ENCODE data around the gene RPP38.

The RPP38 gene
- 12.2 reads per million, percentile 36 among the genes with 10 or more reads in this experiment for total RNA-seq

- peak; percentile 93 for DNase-seq
Observed at GRCh38 chr10:15097011-15097812, at the start of gene RPP38. Gene RPP38, plus strand, starts transcription at chr10:15097355. Its CDS starts 5,960 bp downstream, at chr10:15103315.

- no peak for DNase-seq
Observed at GRCh38 chr10:15049533-15049932, 47.6 kb upstream of the RPP38 start.

- no peak for DNase-seq
Observed at GRCh38 chr10:15052121-15052520, 45.0 kb upstream of the RPP38 start.

GRCh38 chr10:15053061-15053460 lies 44.1 kb upstream of the RPP38 start:
- DNase-seq = no peak

DNA sequence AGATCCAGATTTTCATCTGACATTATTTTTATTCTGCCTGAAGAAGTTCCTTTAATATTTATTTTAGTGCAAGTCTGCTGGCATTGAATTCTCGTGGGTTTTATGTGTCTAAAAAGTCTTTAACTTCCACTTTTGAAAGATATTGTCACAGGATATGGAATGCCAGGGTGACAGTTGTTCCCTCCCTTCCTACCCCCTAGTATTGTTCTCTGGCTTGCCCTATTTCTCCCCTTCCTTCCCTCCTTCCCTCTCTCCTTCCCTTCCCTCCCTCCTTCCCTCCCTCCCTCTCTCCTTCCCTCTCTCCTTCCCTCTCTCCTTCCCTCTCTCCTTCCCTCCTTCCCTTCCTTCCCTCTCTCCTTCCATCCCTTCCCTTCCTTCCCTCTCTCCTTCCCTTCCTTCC lies 38.5 kb upstream of the RPP38 start:
- DNase-seq = no peak

- DNase-seq = no peak
Observed at GRCh38 chr10:15059914-15060313, 37.2 kb upstream of the RPP38 start.

DNA sequence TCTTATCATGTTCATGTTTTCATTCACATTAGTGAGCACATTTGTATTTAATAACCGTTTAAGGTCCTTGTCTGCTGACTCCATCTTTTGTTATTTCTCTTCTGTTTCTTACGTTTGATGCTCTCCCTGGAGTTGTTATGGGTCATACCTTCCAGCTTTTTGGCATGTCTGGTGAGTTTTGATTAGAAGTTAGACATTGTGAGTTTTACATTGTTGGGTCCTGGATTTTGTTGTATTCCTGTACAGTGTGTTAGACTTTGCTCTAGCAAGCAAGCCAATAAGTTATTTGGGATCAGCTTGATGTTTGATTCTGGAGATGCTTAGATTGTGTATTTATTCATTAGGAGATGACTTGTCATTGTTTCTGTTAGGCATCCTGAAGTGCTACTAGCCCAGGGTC lies 36.5 kb upstream of the RPP38 start:
- DNase-seq = no peak

DNA sequence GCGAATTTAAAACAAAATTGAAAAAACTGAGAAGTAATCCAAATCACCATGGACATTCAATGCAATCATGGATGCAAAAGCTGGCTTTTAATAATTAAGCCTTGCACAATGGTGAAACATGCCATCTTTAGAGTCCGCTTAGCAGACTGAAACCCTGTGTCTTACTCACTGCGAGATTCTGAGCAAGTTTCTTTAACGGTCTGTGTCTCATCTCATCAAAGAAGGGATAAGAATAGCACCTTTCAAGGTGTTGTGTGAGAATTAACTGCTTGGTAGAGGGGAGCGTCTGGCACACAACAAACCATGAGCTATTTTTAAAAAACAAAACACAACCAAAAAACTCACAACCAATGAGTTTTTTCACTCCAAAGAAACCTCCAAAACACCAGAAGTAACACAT lies 30.0 kb upstream of the RPP38 start:
- no peak for DNase-seq

- no peak for DNase-seq
Observed at GRCh38 chr10:15068802-15069201, 28.4 kb upstream of the RPP38 start.

DNA sequence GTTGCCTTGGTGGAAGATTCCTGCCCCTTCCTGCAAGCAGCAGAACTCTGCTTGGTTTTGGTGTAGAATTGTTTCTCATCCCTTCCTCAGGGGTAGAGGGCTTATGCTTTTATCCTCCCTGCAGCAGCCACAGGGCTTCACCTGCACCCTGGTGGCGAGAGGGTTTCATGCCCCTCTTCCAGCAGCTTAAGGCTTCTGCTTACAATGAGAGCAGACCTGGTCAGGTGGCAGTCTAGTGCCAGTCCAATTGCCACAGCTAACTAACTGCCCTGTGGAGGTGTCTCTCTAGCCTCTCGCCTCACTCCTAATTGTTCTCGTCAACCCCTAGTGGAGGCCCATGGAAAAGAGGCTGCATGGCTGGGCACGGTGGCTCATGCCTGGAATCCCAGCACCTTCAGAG lies 27.9 kb upstream of the RPP38 start:
- no peak for DNase-seq

DNA sequence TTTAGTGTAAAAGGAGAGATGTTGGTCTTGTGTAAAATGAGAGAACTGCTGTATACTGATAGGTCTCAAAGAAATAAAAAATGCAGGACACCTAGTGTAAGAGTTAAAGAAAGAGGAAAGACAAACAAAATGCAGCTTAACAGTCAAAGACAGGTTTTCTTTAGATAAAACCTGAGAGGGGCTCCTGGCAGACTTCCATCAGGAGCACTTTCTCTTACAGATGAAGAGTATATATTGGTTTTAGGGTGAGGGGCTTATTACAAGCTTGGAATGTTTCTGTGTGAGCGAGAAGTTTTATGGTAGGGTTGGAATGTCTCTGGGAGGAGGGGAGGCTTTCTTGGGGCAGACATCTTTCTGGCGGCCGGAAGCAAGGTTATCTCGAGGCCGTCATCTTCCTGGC lies 24.8 kb upstream of the RPP38 start:
- no peak for DNase-seq

GRCh38 chr10:15075421-15075820 lies 21.7 kb upstream of the RPP38 start:
- DNase-seq = no peak

- DNase-seq = no peak
Observed at GRCh38 chr10:15083674-15084501, 13.3 kb upstream of the RPP38 start.

DNA sequence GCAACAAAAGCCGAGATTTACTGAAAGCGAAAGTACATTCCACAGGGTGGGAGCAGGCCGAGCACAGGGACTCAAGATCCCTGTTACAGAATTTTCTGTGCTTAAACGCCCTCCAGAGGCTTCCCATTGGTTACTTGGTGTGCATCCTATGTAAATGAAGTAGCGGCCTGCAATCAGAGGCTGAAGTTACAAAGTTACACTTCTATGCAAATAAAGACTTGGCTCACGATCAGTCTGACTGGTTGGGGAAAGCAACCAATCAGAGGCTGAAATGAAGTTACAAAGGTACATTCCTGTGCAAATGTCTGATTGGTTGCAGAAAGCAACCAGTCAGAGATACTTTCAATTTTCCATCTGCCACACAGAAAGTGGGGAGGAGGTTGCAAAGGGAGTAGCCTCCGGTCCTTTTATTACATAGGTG lies 12.6 kb upstream of the RPP38 start:
- no peak for DNase-seq

DNA sequence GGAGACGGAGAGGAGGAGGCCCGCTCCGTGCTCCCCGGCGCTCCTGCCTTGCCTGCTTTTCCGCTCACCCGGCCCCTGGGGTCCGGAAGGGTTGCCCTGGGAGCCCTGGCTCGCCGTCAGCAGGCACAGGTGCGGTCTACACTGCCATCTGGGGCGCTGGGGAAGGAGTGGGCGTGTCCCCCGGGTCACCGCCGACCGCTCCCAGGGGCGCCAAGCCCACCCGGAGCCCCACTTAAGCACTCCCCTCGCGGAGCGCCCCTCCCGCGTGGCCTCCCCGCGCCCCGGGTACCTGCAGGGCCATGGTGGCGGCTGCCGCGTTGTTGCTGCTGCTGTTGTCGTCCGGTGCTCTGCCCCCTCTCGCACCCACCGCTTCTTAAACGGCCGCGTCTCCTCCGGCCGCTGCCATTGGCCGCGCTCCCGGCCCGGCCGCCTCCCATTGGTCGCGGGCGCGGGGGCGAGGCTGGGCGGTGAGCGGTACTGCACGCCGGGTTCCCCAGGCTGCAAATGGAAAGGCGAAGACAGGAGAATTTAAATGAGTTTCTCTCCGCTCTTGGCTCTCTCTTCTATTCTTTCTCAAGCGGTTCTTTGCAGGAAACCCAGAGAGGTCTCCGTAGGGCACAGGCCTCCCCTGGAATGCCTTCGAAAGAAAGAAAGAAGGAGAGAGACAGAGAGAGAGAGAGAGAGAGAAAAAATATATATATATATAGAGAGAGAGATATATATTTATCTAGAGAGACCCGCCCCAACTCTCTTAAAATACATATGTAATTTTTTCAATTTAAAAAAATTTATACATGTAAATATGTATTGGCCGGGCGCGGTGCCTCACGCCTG lies 8.5 kb upstream of the RPP38 start, which contains the start of gene ACBD7:
TSS of gene ACBD7 (minus strand) at position 349 of the 834 bp plus-strand sequence. CDS start at position 301, 48 bp downstream.
- DNase-seq = peak; percentile 73

DNA sequence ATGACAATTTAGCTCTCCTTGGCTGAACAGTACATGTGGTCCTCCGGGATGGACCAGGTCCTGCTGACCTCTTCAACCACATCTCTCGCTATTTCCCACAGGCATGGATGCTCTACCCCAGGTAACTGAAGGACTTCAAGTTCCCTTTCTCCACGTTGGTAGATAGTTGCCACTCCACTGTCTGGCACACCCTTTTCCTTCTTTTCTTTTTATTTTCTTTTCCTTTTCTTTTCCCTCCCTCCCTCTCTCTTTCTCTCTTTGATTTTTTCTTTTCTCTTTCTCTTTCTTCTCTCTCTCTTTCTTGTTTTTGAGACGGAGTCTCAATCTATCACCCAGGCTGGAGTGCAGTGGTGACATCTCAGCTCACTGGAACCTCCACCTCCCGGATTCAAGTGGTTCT lies 5.7 kb upstream of the RPP38 start:
- no peak for DNase-seq

GRCh38 chr10:15092855-15093408 lies 4.2 kb upstream of the RPP38 start:
- no peak for DNase-seq

DNA sequence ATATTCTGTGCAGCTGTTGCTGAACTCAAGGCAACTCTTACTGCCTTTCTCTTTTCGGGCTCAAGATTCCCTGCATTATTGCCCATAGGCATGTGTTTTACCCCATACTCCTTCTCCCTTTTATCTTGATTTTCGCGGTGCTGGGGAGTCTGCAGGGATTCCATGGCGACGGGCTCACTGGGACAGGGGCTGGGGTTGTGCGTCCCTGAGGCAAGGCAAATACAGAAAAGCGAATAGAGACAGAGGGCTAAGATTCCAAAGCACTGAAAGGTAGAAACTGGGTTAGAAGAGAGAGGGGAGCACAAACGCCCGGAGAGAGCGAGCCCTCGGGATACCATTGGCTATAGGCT lies 519 bp upstream of the RPP38 start:
- DNase-seq = no peak

DNA sequence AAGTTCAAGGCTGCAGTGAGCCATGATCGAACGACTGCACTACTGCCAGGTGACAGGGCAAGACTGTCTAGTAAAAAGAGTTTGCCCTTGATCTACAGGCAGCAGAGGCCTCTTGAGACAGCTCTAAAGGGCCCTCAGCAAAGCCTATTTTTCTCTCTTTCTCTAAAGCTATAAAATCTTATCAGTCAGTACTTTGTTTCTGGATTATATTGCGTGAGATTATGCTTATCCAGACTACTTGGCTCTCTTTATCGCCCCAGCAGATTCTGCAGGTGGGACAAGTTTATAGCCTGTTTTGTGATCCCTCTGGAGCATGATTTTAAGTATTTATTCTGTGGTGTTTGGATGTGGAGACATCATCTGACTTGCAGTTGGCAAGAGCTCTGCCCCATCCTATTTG lies 2.7 kb downstream of the RPP38 start:
- DNase-seq = no peak

DNA sequence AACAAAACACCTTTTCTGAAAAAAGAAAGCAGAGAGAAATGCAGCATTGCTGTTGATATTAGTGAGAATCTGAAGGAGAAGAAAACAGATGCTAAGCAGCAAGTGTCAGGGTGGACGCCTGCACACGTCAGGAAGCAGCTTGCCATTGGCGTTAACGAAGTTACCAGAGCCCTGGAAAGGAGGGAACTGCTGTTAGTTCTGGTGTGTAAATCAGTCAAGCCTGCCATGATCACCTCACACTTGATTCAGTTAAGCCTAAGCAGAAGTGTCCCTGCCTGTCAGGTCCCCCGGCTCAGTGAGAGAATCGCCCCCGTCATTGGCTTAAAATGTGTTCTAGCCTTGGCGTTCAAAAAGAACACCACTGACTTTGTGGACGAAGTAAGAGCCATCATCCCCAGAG lies 6.4 kb downstream of the RPP38 start:
- no peak for DNase-seq

- peak; percentile 58 for DNase-seq
Observed at GRCh38 chr10:15106352-15107013, 9.3 kb downstream of the RPP38 start.

GRCh38 chr10:15112657-15113056 lies 15.5 kb downstream of the RPP38 start:
- no peak for DNase-seq

Measured in effector CD4-positive, alpha-beta T cell (primary cell).